ENCODE measurements around the gene FBXW8.

Gene FBXW8

DNA sequence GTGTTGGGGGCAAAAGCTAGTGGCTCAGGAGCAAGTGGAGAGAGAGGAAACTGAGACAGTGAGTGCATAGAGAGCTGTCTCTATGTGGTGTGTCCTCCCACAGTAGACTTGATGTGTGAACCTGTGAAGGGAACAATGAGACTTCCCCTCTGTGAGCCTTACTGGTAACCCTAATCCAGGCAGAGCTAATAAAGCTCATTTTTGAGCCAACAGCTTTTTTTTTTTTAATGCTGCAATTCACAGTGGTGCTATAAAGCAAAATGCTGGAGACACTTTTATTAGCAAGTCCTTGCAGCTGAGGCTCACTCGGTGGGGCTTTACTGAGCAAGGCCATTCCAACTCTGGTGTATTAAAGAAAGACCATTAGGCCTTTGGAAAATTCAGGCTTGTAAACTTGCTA lies 26.9 kb downstream of the FBXW8 start:
- Histone ChIP-seq H3K27ac (ENCODE audit: low read depth, low read length) (no peak overlapping the region), H3K4me2 (ENCODE audit: low read length) (no peak overlapping the region), H3K4me1 (ENCODE audit: control insufficient read depth, low read length) (peaks cover 7% of the 10 kb centered on the region), H3K9me3 (ENCODE audit: control insufficient read depth, insufficient read depth, low read length) (no peaks in the 10 kb centered on the region), H3K36me3 (ENCODE audit: control insufficient read depth, low read length) (peaks cover 40% of the 10 kb centered on the region), H3K9me2 (replicated peaks; ENCODE audit: control insufficient read depth, low read length) (no peaks in the 10 kb centered on the region), H4K20me1 (ENCODE audit: control insufficient read depth, insufficient read depth, low read depth, low read length) (peaks cover 4% of the 10 kb centered on the region; the same call in 1 of the 2 replicates), H3K4me3 (ENCODE audit: low read length) (no peak overlapping the region), H3K79me2 (ENCODE audit: control insufficient read depth, low read length) (peaks cover 44% of the 10 kb centered on the region), H3K27me3 (ENCODE audit: control insufficient read depth, low read length) (no peaks in the 10 kb centered on the region), H3F3A (ENCODE audit: control insufficient read depth, insufficient read depth) (no peaks in the 10 kb centered on the region)
- TF ChIP-seq, protein P1, sequence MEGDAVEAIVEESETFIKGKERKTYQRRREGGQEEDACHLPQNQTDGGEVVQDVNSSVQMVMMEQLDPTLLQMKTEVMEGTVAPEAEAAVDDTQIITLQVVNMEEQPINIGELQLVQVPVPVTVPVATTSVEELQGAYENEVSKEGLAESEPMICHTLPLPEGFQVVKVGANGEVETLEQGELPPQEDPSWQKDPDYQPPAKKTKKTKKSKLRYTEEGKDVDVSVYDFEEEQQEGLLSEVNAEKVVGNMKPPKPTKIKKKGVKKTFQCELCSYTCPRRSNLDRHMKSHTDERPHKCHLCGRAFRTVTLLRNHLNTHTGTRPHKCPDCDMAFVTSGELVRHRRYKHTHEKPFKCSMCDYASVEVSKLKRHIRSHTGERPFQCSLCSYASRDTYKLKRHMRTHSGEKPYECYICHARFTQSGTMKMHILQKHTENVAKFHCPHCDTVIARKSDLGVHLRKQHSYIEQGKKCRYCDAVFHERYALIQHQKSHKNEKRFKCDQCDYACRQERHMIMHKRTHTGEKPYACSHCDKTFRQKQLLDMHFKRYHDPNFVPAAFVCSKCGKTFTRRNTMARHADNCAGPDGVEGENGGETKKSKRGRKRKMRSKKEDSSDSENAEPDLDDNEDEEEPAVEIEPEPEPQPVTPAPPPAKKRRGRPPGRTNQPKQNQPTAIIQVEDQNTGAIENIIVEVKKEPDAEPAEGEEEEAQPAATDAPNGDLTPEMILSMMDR (IDR thresholded peaks at IDR 0.05; ENCODE audit: low read depth, low read length, poor library complexity, severe bottlenecking): no peak
- no peak for TF ChIP-seq EZH2phosphoT487 (IDR thresholded peaks at IDR 0.05; ENCODE audit: borderline replicate concordance, low read length)

DNA sequence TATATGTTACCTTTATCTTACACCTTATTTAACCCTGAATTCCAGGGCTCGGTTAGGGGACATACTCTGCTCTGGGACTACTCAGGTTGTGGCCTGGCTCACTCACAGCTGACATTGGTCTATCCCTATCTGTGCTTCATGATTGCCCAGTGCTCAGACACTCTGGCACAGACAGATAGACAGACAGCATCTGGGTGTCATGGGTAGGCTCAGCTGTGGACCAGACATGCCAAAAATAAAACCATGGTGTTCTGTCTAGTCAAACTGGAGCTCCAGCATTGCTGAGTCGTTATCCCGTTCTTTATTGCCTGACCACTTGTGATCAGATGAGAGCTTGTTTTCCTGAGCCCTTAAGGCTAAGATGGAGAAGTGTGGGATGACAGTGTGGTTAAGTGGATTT lies 29.0 kb downstream of the FBXW8 start:
- H3K4me2 ChIP-seq (ENCODE audit: low read length): no peak overlapping the region
- H3K36me3 ChIP-seq (ENCODE audit: control insufficient read depth, low read length): peaks cover 39% of the 10 kb centered on the region
- peaks cover 47% of the 10 kb centered on the region for H3K79me2 ChIP-seq (ENCODE audit: control insufficient read depth, low read length)
- no peaks in the 10 kb centered on the region for H3F3A ChIP-seq (ENCODE audit: control insufficient read depth, insufficient read depth)
- H3K27me3 ChIP-seq (ENCODE audit: control insufficient read depth, low read length): no peaks in the 10 kb centered on the region
- H3K4me3 ChIP-seq (ENCODE audit: low read length): no peak overlapping the region
- no peaks in the 10 kb centered on the region for H3K9me2 ChIP-seq (replicated peaks; ENCODE audit: control insufficient read depth, low read length)
- H4K20me1 ChIP-seq (ENCODE audit: control insufficient read depth, insufficient read depth, low read depth, low read length): peaks cover 4% of the 10 kb centered on the region
- H3K27ac ChIP-seq (ENCODE audit: low read depth, low read length): no peak overlapping the region
- TF ChIP-seq, protein P1 (IDR thresholded peaks at IDR 0.05; ENCODE audit: low read depth, low read length, poor library complexity, severe bottlenecking): no peak
- TF ChIP-seq EZH2phosphoT487 (IDR thresholded peaks at IDR 0.05; ENCODE audit: borderline replicate concordance, low read length): no peak
- H3K4me1 ChIP-seq (ENCODE audit: control insufficient read depth, low read length): peaks cover 21% of the 10 kb centered on the region
- peaks cover 8% of the 10 kb centered on the region for H3K9me3 ChIP-seq (ENCODE audit: control insufficient read depth, insufficient read depth, low read length)

DNA sequence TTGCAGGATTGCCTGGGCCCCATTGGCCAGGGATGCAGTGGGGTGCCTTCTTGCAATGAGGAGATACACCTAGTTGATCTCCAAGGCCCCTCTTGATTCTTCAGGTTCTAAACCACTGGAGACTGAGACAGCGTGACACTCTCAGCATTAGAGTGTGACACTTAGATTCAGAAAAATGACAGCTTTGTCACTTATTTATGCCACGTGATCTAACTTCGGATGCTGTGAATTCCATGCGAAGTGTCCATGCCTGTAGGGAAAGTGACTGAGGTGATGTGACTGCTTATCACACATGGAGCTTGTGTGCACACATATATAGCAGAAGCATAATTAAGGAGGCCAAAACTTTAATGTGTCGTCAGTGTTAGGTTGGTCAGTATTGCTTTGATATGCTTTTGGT lies 30.4 kb downstream of the FBXW8 start:
- no peaks in the 10 kb centered on the region for H3K9me2 ChIP-seq (replicated peaks; ENCODE audit: control insufficient read depth, low read length)
- H3K4me3 ChIP-seq (ENCODE audit: low read length): no peak overlapping the region
- no peak overlapping the region for H3K27ac ChIP-seq (ENCODE audit: low read depth, low read length)
- TF ChIP-seq EZH2phosphoT487 (IDR thresholded peaks at IDR 0.05; ENCODE audit: borderline replicate concordance, low read length): no peak
- TF ChIP-seq, protein P1 (IDR thresholded peaks at IDR 0.05; ENCODE audit: low read depth, low read length, poor library complexity, severe bottlenecking): no peak
- H3K27me3 ChIP-seq (ENCODE audit: control insufficient read depth, low read length): no peaks in the 10 kb centered on the region
- H4K20me1 ChIP-seq (ENCODE audit: control insufficient read depth, insufficient read depth, low read depth, low read length): peaks cover 4% of the 10 kb centered on the region
- no peaks in the 10 kb centered on the region for H3F3A ChIP-seq (ENCODE audit: control insufficient read depth, insufficient read depth)
- H3K4me2 ChIP-seq (ENCODE audit: low read length): no peak overlapping the region
- peaks cover 21% of the 10 kb centered on the region for H3K4me1 ChIP-seq (ENCODE audit: control insufficient read depth, low read length)
- H3K9me3 ChIP-seq (ENCODE audit: control insufficient read depth, insufficient read depth, low read length): peaks cover 8% of the 10 kb centered on the region
- H3K79me2 ChIP-seq (ENCODE audit: control insufficient read depth, low read length): peaks cover 42% of the 10 kb centered on the region
- H3K36me3 ChIP-seq (ENCODE audit: control insufficient read depth, low read length): peaks cover 51% of the 10 kb centered on the region
